Hepatocyte (in vitro differentiated cells): ENCODE measurements around the gene CDC42EP5.

Source experiments
- CTCF ChIP-seq: fragments of 200-600 bp; sonication (generic); IDR thresholded peaks from 2 replicates; pipeline ENCODE4 v1.5.1; 2016; ENCODE audit warnings: antibody characterized with exemption, mild to moderate bottlenecking; ENCODE audit not compliant: poor library complexity
- EZH2 ChIP-seq: fragments of 200-600 bp; sonication (generic); IDR thresholded peaks from 2 replicates; pipeline ENCODE4 v1.6.1; 2016; ENCODE audit warnings: antibody characterized with exemption, mild to moderate bottlenecking, borderline replicate concordance
- EZH2phosphoT487 ChIP-seq: fragments of 200-600 bp; sonication (generic); IDR thresholded peaks from one replicate; pipeline ENCODE4 v1.6.1; 2018; ENCODE audit warnings: antibody characterized with exemption, mild to moderate bottlenecking, low read depth, moderate library complexity; ENCODE audit not compliant: unreplicated experiment, severe bottlenecking

- TF ChIP-seq CTCF (no peak), EZH2phosphoT487 (no peak), EZH2 (no peak)
Measured at GRCh38 chr19:54418030-54418929, 54.8 kb downstream of the CDC42EP5 start.
